GM19351 (cell line): Measurements from ENCODE around the gene IGSF6.
"Not testable (repeated sequence)": the region's sequence is repeated elsewhere in the genome, so short reads cannot be mapped to it uniquely, and the experiment has no call there.

Experiments used
- ATAC-seq: cut with Tn5 transposase; IDR thresholded peaks from one replicate; pipeline ENCODE4 v1.9.1; 2021; ENCODE audit warnings: mild to moderate bottlenecking, moderate library complexity; ENCODE audit not compliant: unreplicated experiment

Gene IGSF6, protein sequence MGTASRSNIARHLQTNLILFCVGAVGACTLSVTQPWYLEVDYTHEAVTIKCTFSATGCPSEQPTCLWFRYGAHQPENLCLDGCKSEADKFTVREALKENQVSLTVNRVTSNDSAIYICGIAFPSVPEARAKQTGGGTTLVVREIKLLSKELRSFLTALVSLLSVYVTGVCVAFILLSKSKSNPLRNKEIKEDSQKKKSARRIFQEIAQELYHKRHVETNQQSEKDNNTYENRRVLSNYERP

DNA sequence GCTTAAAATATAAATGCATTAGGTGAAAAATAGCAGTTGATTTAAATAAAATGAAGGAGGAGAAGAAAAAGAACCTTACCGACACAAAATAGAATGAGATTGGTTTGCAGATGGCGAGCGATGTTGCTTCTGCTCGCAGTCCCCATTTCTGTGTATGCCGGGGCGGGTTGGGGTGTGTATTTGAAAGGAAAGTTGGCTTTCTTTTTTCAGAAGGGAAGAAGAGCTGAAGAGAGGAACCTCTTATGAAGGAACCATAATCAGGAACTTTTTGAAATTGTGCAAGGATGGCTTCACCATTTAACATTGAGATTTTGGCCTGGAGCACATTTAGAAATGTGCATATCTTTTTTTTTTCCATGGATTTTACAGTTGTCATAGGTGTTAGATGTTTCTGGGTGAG is at the start of gene IGSF6:
IGSF6 (minus strand) TSS at position 156 of the 400 bp plus-strand sequence; CDS start at position 146, 10 bp downstream.
- ATAC-seq, result no peak

DNA sequence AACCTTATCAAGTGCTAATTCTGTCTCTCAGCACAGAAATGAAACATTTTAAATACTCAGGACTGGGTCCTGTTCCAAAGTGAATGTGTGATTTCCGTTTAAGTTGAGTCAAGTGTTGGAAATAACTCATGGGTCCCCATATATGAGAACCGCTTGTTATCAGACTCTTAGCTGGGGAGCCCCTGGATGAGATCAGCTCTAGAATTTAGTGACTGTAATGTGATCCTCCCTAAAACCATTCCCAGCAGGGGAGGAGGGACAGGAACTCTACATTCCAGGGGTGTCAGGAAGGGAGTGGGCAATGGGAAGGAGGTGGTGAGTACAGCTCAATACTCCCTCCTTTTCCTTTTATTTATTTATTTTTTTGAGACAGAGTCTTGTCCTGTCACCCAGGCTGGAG is 48.9 kb upstream of the IGSF6 start:
- ATAC-seq, result no peak

DNA sequence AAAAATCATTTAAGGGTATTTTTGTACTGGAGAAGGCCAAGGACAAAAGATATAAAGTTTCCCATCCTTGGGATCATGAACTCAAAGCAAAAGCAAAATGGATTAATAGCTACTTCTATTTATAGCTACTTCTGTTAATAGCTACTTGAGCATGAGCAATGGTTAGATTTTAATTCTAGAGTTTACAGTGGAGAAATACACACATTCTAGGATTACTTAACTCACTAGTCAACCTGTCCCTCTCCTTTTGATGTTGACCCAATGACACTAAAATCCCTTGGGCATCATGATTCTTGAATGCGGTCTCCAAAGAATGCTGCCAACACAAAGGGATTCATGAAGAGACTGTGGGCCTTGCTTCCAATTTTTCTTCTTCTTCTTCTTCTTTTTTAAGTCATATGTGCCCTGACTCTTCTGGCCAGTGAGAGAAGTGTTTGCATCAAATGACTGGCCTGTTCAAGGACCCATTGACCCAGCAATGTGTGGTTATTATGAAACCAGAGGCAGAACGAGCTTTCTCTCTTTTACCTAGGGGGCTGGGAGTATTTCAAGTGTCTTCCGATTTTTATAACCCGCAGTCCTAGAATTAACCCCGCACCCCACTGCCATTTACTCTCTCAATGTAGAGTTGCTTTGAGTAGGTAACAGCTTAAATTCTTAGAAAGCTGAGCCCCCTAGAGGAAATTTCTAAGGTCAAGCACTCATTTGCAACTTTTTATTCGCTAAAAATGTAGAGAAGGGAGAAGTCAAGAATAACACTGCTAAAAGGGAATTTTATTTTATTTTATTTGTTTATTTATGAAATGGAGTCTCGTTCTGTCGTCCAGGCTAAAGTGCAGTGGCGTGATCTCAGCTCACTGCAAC is 46.0 kb upstream of the IGSF6 start:
- ATAC-seq, result no peak

DNA sequence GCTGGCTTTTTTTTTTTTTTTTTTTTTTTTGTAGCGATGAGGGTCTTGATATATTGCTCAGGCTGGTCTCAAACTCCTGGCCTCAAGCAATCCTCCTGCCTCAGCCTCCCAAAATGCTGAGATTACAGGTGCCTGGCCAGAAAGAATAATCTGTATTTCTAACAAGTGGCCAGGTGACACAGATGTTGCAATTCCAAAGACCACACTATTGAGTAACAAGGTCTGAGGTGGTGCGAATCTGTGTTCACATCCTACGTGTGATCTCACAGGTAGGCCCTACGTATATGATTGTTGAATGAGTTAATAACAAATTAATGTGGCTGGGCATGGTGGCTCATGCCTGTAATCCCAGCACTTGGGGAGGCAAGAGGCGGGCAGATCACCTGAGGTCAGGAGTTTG is 44.6 kb upstream of the IGSF6 start:
- no peak for ATAC-seq

DNA sequence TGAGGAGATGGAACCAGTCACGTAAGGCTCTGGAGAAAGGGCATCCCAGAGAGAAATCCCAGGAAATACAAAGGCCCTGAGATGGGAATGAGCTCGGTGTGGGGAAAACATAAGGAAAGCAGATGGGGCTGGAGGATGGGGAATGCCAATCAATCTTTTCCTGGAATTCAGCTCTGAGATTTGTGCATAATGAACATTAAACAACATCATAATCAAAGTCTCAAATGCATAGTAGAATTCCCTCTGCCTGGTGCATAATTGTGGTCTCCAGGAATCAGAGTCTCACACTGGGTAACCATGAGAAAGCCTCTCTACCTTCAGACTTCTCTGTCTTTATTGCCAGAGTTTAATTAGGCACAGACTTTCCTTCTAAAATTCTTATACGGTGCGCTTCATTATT is 42.2 kb upstream of the IGSF6 start:
- ATAC-seq, result no peak

DNA sequence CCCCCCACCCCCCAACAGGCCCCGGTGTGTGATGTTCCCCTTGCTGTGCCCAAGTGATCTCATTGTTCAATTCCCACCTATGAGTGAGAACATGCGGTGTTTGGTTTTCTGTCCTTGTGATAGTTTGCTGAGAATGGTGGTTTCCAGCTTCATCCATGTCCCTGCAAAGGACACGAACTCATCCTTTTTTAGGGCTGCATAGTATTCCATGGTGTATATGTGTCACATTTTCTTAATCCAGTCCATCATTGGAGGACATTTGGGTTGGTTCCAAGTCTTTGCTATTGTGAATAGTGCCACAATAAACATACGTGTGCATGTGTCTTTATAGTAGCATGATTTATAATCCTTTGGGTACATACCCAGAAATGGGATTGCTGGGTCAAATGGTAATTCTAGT is 38.6 kb upstream of the IGSF6 start:
- ATAC-seq, result not testable (repeated sequence)

DNA sequence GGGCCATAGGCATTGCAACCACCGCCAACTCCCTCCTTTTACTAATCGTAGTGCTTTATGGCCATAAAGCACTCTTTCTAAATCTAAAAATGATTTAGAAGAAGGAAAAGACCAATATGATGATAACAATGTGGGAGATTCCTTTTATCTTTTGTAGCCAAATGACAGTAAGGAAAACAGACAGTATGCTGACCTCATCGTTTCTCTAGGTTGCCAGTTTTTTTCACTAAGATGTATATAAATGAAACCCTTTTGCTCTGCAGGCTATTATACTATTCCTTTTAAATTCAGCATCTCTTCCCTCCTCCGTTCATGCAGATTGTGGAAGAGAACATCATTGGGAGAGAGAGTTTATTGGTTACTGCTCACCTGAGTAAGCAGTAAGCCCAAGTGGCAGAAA is 36.7 kb upstream of the IGSF6 start:
- ATAC-seq, result no peak

DNA sequence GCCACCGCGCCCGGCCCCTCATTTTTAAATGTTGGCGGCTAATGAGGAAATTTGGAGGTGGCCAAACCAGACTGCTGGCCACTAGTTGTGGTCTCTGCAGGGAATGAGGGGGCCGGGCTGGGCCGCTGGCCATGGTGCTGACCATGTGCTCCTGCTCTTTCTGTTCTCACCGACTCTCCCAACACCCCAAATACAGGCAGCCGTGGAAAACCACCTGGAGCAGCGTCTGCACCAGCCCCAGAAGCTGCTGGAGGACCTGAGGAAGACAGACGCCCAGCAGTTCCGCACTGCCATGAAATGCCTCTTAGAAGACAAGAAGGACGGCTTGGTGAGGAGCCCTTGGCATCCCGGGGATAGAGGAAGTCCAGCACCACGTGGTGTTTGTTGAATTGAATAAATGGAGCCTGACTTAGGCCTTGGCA is 32.6 kb upstream of the IGSF6 start:
- ATAC-seq, result no peak

DNA sequence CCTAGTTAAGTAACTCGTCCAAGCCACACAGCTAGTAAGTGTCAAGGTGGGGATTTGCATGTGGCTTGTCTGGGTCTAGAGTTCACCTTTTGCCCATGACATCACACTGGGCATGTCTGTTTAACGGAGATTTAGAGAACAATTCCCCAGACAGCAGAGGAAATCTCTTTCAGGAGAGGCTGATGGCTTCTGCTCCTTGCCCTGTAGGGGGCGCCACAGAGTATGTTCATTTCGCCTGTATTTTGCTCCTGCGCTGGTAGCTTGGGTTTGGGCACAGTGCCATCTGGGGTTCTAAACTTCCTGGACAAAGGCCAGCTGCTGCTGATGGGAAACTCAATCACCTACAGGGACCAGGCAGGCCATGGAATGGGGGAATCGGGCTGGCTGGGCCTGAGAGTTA is 31.8 kb upstream of the IGSF6 start:
- ATAC-seq, result no peak

DNA sequence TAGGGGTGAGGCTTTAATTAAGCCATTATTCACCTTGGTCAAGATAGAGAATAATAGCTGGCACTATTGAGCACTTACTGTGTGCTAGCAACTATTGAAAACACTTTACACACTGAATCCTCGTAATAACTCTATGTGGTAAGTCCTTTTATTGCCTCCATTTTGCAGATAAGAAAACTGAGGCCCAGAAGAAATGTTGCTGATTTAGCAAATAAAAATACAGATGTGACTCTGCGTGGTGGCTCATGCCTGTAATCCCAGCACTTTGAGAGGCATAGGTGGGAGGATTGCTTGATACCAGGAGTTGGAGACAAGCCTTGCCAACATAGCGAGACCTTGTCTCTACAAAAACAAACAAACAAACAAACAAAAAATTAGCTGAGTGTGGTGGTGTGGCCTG is 30.8 kb upstream of the IGSF6 start:
- no peak for ATAC-seq

DNA sequence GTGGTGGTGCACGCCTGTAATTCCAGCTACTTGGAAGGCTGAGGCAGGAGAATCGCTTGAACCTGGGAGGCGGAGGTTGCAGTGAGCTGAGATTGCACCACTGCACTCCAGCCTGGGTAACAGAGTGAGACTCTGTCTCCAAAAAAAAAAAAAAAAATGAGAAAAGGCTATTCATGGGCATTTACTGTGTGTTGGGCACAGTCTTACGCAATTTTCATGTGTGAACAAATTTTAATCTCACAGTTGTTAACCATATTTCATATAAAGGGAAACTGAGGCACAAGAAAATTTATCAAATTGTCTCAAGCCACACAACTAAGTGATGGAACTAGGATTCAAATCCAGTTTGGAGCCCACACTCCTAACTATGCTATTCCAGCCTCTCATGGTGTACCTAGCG is 28.3 kb upstream of the IGSF6 start:
- ATAC-seq, result not testable (repeated sequence)

DNA sequence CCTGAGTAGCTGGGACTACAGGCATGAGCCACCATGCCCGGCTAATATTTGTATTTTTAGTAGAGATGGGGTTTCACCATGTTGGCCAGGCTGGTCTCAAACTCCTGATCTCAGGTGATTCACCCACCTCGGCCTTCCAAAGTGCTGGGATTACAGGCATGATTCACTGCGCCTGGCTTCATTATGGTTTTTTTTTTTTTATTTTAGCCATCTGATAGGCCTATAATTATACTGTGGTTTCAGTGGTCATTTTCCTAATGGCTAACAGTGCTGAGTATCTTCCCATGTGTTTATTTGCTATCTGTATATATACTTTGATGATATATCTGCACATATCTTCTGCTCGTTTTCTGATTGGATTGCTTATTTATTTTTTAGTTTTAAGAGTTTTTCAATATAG is 22.0 kb upstream of the IGSF6 start:
- not testable (repeated sequence) for ATAC-seq

DNA sequence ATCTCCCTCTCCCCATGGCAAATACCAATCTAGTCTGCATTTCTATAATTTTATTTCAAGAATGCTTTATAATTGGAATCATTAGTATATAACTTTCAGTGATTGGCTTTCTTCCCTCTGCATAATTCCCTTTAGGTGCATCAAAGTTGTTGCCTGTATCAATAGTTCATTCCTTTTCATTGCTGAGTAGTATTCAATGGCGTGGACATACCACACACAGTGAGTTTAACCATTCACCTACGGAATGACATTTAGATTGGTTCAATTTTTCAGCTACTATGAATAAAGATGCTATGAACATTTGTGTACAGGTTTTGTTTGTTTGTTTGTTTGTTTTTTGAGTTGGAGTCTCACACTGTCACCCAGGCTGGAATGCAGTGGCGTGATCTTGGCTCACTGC is 21.1 kb upstream of the IGSF6 start:
- ATAC-seq, result no peak

DNA sequence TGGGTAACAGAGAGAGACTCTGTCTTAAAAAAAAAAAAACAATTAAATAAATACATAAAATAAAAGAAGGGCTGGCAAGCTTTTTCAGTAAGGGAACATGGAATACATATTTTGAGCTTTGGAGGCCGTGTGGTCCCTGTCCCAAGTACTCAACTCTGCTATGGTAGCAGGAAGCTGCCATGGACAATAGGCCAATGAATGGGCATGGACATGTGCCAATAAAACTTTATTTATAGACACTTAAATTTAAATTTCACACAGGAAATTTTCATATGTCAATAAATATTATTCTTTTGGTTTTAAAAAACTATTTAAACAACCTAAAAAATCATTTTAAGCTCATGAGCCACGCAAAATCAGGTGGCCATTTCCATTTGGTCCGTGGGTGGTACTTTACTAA is 15.2 kb upstream of the IGSF6 start:
- no peak for ATAC-seq

DNA sequence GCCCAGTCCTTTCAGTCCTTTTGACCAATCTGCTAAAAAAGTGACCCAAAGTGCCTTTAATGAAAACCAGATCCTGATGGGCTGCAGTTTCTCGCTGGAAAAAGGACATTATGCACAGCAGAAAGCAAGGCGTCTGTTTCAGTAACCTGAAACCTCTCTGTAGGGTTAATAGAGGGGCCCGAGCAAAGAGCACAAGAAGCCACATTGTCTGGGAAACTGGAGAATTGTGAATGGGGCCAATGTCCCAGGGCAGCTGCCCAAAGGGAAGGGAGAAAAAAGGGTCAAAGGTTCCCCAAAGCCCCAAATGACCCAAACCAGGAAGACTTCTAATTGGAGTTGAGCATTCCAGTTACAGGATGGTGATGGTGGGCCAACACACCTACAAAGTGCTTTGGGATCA is 14.4 kb upstream of the IGSF6 start:
- ATAC-seq, result no peak

DNA sequence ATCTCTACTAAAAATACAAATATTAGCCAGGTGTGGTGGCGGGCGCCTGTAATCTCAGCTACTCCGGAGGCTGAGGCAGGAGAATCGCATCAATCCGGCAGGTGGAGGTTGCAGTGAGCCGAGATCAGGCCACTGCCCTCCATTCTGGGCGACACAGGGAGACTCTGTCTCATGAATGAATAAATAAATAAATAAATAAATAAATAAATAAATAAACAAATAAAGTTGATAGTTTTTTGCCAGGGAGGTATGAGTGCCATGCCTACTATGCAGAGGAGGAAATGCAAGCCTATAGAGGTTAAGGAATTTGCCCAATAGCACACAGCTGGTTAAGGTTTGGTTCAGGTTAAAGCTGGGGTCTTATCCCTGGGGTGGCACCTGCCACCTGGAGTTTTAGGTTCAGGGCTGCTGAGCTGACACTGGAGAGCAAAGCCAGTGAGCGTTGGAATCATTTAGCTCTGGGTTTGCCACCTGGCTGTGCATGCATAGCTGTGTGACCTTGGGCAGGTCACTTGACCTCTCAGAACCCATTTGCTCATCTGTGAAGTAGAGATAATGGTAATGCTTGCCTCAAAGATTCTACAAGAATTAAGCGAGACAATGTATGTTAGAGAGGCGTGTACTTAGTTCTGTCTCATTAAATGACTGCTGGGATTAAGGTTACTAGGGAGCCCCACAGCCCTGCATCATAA is 12.5 kb upstream of the IGSF6 start:
- ATAC-seq, result no peak

DNA sequence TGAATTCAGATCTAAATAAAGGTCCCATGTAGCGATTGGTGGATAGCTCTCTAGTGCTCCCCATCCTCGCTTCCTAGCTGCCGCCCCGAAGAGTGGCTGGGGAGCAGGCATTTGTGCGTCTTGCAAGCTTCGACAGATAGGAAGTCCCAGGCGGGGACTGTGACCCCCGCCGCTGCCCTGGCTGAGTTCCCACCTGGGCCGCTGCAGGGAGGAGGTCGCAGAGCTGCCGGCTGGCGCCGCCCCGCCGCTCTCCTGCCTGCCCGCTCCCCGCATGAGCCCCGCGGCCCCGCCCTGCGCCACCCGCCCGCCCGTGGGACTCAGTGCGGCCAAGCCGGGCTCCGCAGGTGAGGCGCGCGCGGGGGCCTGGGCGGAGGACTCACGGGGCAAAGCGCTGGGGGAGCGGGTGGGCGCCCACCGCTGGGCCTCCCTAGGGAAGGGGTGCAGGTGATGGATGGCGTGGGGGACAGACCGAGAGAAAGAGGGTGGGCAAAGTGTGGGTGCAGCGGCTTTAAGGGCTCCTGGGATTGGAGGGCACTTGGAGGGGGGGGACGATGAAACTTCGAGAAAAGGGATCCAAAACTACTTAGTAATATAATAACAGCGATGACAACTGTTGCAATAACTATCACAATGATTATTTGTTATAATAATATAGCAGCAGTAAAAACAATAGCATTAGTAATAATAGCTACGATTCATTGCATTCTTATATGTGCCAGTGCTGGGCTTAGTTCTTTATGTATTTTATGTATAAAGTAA is 11.7 kb upstream of the IGSF6 start, which contains the start of gene OTOA:
OTOA (plus strand) TSS at position 80 of the 759 bp plus-strand sequence. CDS start 14,547 bp downstream, outside the sequence.
- ATAC-seq, result no peak

DNA sequence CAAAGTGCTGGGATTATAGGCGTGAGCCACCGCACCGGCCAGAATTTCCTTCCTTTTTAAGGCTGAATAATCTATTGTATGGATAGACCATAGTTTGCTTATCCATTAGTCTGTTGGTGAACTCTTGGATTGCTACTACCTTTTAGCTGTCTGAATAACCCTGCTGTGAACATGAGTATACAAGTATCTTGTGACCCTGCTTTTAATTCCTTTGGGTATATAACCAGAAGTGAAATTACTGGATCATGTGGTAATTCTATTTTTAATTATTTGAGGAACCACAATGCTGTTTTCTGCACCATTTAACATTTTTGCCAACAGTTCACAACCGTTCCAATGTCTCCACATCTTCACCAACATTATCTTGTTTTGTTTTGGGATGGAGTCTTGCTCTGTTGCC is 6.7 kb upstream of the IGSF6 start:
- no peak for ATAC-seq

DNA sequence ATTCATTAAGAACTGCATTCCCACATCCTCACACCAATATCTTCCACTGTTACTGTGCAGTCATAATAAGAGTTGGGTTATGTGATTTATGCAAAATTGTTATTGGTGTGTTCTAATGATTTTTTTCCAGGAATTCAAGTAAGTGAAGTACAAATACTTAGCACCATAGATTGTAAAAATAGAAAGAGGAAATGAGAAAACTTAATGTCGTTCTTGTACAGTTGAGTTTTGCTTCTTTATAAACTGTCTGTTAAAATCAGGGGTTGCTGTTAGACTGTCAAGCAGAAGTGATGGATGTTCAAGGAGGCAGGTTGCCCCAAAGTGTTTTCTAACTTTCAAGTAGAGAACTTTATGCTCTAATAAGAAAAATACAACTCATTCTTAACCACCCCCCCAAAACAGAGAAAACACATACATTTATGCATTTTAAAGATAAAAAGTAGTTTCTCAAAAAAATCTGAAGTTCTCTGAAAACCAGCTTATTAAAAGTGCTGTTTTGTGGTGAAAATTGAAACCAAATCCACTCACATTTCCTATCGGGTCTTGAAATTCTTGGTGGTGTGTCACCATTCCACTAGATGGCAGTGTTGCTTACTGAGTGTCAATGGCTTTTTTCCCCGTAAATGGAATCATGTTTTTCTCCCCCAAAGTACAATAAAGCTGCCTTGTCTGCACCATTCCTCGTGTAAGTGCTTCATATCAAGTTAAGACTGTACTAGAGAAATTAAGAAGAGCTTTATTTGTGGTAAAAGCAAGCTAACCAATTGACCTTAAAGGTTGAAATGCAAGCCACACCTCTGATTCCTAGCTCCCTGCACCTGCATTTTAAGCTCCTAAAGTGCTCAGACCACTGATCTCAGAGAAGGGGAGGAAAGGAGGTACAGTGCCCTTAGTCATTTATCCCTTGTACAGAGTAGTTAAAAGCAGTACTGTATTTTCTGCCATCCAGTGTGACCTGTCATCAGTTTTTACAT is 4.7 kb upstream of the IGSF6 start:
- ATAC-seq, result no peak

DNA sequence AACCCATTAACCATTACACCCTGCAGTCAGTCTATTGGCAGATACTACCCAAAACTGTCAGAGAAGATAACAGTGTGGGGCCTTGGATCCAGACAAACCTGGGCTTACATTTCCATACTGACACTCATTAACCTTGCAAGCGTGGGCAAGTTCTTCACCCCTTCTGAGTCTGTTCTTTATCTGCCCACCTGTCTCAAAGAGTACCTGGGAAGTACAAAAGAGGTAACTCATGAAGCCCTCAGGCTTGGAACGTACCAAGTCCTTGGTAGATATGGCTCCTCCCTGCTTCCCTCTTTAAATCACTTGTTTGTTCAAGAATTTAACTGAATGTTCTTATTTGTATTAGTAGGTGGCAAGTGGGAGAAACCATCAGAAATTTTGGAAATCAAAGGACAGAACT is 2.5 kb upstream of the IGSF6 start:
- ATAC-seq, result no peak
